HCT116 (cell line): ENCODE measurements around the gene DNM1L. TPM values are rescaled to one million over a fixed set of nuclear protein-coding genes. Genes with fewer than 3 reads are reported as not detected.

Source experiments
- ATAC-seq: fragments of 200-7000 bp; cut with Tn5 transposase; 2 replicates; pipeline ENCODE4 v1.9.1; 2020; ENCODE audit warnings: mild to moderate bottlenecking, moderate library complexity
- BruUV-seq: library from RNA; stranded (reverse); fragments of 400-500 nt; replicated peaks from 2 replicates; lab custom pipeline; 2021; lab: Mats Ljungman, UMichigan
- CTCF ChIA-PET: fragments of 300-600 bp; sonication (Branson Sonifier 250); formaldehyde crosslinking; loops from one replicate; lab custom pipeline; 2021; ENCODE audit warnings: antibody characterized with exemption; lab: Charles Lee
- POLR2A ChIA-PET: fragments of 300-600, 350-600 bp; sonication (Branson Sonifier 250); formaldehyde crosslinking; loops from one replicate; lab custom pipeline; 2021; ENCODE audit warnings: antibody characterized with exemption; lab: Charles Lee
- RAD21 ChIA-PET, 2 experiments: fragments of 300-600 bp; sonication (Branson Sonifier 250); formaldehyde crosslinking; loops; one replicate each; lab custom pipeline; 2023; ENCODE audit warnings: low total read pairs in 2 of 2; ENCODE audit not compliant: uncharacterized antibody in 2 of 2, unreplicated experiment in 2 of 2, low non-redundant PET in 1 of 2; lab: Charles Lee
- DNase-seq: peaks from one replicate; pipeline ENCODE4 v3.0.0-alpha.2; 2010; ENCODE audit warnings: low read depth, low spot score
- H2AFZ ChIP-seq: fragments of 200-600 bp; shearing (Covaris generic), sonication (generic); 2 replicates; pipeline ENCODE4 v1.6.1; 2017; ENCODE audit warnings: low read depth, mixed run types, mixed read lengths, antibody characterized with exemption, low read length; ENCODE audit not compliant: poor library complexity, severe bottlenecking
- H3K27ac ChIP-seq: 2 replicates; pipeline ENCODE4 v1.5.1; 2012; ENCODE audit warnings: low read depth, low read length
- H3K27me3 ChIP-seq: fragments of 200-600 bp; sonication (generic); 2 replicates; pipeline ENCODE4 v1.6.1; 2016; ENCODE audit warnings: mixed run types, low read length, mixed read lengths; ENCODE audit not compliant: insufficient read depth
- H3K36me3 ChIP-seq, 2 experiments: fragments of 200-500 bp in 1 of 2; fragments of 200-600 bp in 1 of 2; sonication (Bioruptor generic) in 1 of 2; sonication (generic) in 1 of 2; 2 replicates each; pipeline versions ENCODE4 v1.5.1 to v1.6.1; 2014 to 2016; ENCODE audit warnings: low read length in 2 of 2, inconsistent platforms in 1 of 2, mixed read lengths in 1 of 2, mixed run types in 1 of 2; ENCODE audit not compliant: insufficient read depth in 2 of 2, control insufficient read depth in 1 of 2
- H3K4me1 ChIP-seq, 2 experiments: fragments of 200-600 bp in 1 of 2; sonication (generic) in 1 of 2; 2 replicates each; pipeline versions ENCODE4 v1.5.1 to v1.6.1; 2012 to 2017; ENCODE audit warnings: low read length in 2 of 2, inconsistent platforms in 1 of 2, mild to moderate bottlenecking in 1 of 2, mixed read lengths in 1 of 2, mixed run types in 1 of 2, moderate library complexity in 1 of 2; ENCODE audit not compliant: insufficient read depth in 2 of 2, control insufficient read depth in 1 of 2
- H3K4me2 ChIP-seq: fragments of 200-600 bp; sonication (generic); 2 replicates; pipeline ENCODE4 v1.6.1; 2017; ENCODE audit warnings: mixed run types, low read length, mixed read lengths
- H3K4me3 ChIP-seq, 2 experiments: fragments of 200-600 bp in 1 of 2; sonication (generic) in 1 of 2; replicated peaks in 1 of 2; 2 replicates each; pipeline ENCODE4 v1.5.1; 2011 to 2016; ENCODE audit warnings: low read length in 2 of 2, control low read depth in 1 of 2, low read depth in 1 of 2, mild to moderate bottlenecking in 1 of 2, mixed read lengths in 1 of 2, mixed run types in 1 of 2
- H3K79me2 ChIP-seq: fragments of 200-600 bp; sonication (generic); 2 replicates; pipeline ENCODE4 v1.6.1; 2017; ENCODE audit warnings: mild to moderate bottlenecking, mixed run types, low read length, moderate library complexity, mixed read lengths; ENCODE audit not compliant: insufficient read depth
- H3K9ac ChIP-seq: fragments of 200-600 bp; sonication (generic); 2 replicates; pipeline ENCODE4 v1.6.1; 2016; ENCODE audit warnings: low read length, mixed read lengths
- H3K9me2 ChIP-seq: fragments of 200-600 bp; sonication (generic), shearing (Covaris generic); 2 replicates; pipeline ENCODE4 v1.6.1; 2017; ENCODE audit warnings: mixed run types, mild to moderate bottlenecking, moderate library complexity; ENCODE audit not compliant: insufficient read depth
- H3K9me3 ChIP-seq, 2 experiments: fragments of 200-500 bp in 1 of 2; fragments of 200-600 bp in 1 of 2; sonication (Bioruptor generic) in 1 of 2; sonication (generic) in 1 of 2; 2 replicates each; pipeline ENCODE4 v1.6.1; 2014 to 2017; ENCODE audit warnings: low read length in 2 of 2, mixed read lengths in 2 of 2, inconsistent platforms in 1 of 2, low read depth in 1 of 2, mild to moderate bottlenecking in 1 of 2, mixed run types in 1 of 2, moderate library complexity in 1 of 2; ENCODE audit not compliant: control insufficient read depth in 1 of 2, insufficient read depth in 1 of 2
- H4K20me1 ChIP-seq: fragments of 200-600 bp; sonication (generic), shearing (Covaris generic); 2 replicates; pipeline ENCODE4 v1.6.1; 2017; ENCODE audit warnings: mixed run types, mild to moderate bottlenecking, moderate library complexity; ENCODE audit not compliant: insufficient read depth
- CEBPB ChIP-seq: IDR thresholded peaks from 2 replicates; pipeline ENCODE4 v1.6.1; 2012; ENCODE audit warnings: low read depth
- EGR1 ChIP-seq: IDR thresholded peaks from 2 replicates; pipeline ENCODE4 v1.6.1; 2012; ENCODE audit warnings: low read depth
- EZH2 ChIP-seq: fragments of 200-600 bp; sonication (generic); IDR thresholded peaks from 2 replicates; pipeline ENCODE4 v1.6.1; 2017; ENCODE audit warnings: antibody characterized with exemption, mixed run types
- EZH2phosphoT487 ChIP-seq: fragments of 200-600 bp; IDR thresholded peaks from 2 replicates; pipeline ENCODE4 v1.6.1; 2018; ENCODE audit warnings: antibody characterized with exemption, borderline replicate concordance
- FOSL1 ChIP-seq: IDR thresholded peaks from 2 replicates; pipeline ENCODE4 v1.6.1; 2012; ENCODE audit warnings: low read depth
- JUND ChIP-seq: IDR thresholded peaks from 2 replicates; pipeline ENCODE4 v1.6.1; 2012
- POLR2A ChIP-seq: IDR thresholded peaks from 2 replicates; pipeline ENCODE4 v1.7.0; 2011; ENCODE audit warnings: borderline replicate concordance; ENCODE audit not compliant: insufficient read depth, insufficient read length; ENCODE audit errors: extremely low read depth
- RAD21 ChIP-seq: IDR thresholded peaks from 2 replicates; pipeline ENCODE4 v1.6.1; 2012; ENCODE audit warnings: low read depth, mild to moderate bottlenecking
- SP1 ChIP-seq: IDR thresholded peaks from 2 replicates; pipeline ENCODE4 v1.6.1; 2012; ENCODE audit warnings: low read depth
- YY1 ChIP-seq: IDR thresholded peaks from 2 replicates; pipeline ENCODE4 v1.6.1; 2011; ENCODE audit warnings: low read length, low read depth, moderate library complexity, mild to moderate bottlenecking; ENCODE audit not compliant: insufficient replicate concordance; ENCODE audit errors: extremely low read depth
- intact Hi-C: fragments of 100-400 bp; cut with micrococcal nuclease; formaldehyde crosslinking; loops from 2 replicates; pipeline ENCODE4 v1.10.0; 2022
- total RNA-seq: library from RNA; stranded (reverse); gene quantifications from one replicate; pipeline ENCODE4 v1.2.1, GENCODE V29; 2021; ENCODE audit not compliant: unreplicated experiment
- TF ChIP-seq, protein P1 (sequence below): IDR thresholded peaks from 2 replicates; pipeline ENCODE4 v1.6.1; 2011; ENCODE audit warnings: mild to moderate bottlenecking, low read length, moderate library complexity; ENCODE audit not compliant: insufficient replicate concordance; ENCODE audit errors: extremely low read depth
- TF ChIP-seq, protein P2 (sequence below): IDR thresholded peaks from 2 replicates; pipeline ENCODE4 v1.6.1; 2012; ENCODE audit warnings: low read depth
- TF ChIP-seq, protein P3 (sequence below), 3 experiments: fragments of 200-600 bp in 1 of 3; sonication (generic) in 1 of 3; IDR thresholded peaks in 2 of 3; conservative IDR thresholded peaks in 1 of 3; 2 replicates each; pipeline ENCODE4 v1.5.1; 2012 to 2017; ENCODE audit warnings: low read depth in 2 of 3, low read length in 2 of 3, antibody characterized with exemption in 1 of 3, borderline replicate concordance in 1 of 3, control low read depth in 1 of 3, mild to moderate bottlenecking in 1 of 3, mixed read lengths in 1 of 3, mixed run types in 1 of 3, moderate library complexity in 1 of 3; ENCODE audit not compliant: insufficient read depth in 1 of 3

DNM1L gene
- total RNA-seq, 1 experiment from 2014 or later, result 69.7 TPM

DNA sequence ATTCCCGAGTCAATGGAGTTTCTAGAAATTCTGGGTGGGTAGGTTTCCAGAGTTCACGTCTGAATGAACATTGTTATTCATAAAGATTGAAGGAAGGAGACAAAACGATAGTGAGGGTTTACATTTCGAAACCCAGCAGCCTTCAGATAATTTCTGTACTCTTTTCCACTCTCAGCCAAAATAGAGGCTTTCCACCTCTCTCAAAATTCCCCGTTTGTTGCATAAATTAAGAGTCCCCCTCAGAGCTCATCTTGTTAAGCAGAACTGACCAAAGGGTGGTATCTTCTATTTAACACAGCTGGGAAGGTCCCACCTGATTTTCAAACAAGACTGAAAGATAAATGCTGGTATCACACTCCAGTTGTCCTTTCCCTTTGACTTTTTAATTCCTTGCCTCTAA is 98.1 kb downstream of the DNM1L start:
- Histone ChIP-seq H3K27me3 (no peaks in the 10 kb centered on the region), H3K9me3 (no peaks in the 10 kb centered on the region), H3K4me1 (no peaks in the 10 kb centered on the region), H2AFZ (no peak overlapping the region), H3K27ac (no peak overlapping the region), H3K9me2 (no peaks in the 10 kb centered on the region), H3K4me3 (no peak overlapping the region), H3K79me2 (no peaks in the 10 kb centered on the region), H4K20me1 (no peaks in the 10 kb centered on the region), H3K4me2 (no peak overlapping the region), H3K9ac (no peak overlapping the region), H3K36me3 (no peaks in the 10 kb centered on the region)
- DNase-seq (no peak), ATAC-seq (no peak)
- no TSS peak for BruUV-seq
- RAD21 ChIA-PET, result no interaction called here
- CTCF ChIA-PET, result interaction anchor here (1.9 kb wide), 1 partner anchor 21 kb away, joined by 4 read pairs; the partner anchor contains the start of gene YARS2
- TF ChIP-seq EZH2phosphoT487 (no peak), EZH2 (no peak), JUND (no peak), RAD21 (no peak), POLR2A (no peak)
- intact Hi-C loops, result no loop called here
- POLR2A ChIA-PET, result no interaction called here

DNA sequence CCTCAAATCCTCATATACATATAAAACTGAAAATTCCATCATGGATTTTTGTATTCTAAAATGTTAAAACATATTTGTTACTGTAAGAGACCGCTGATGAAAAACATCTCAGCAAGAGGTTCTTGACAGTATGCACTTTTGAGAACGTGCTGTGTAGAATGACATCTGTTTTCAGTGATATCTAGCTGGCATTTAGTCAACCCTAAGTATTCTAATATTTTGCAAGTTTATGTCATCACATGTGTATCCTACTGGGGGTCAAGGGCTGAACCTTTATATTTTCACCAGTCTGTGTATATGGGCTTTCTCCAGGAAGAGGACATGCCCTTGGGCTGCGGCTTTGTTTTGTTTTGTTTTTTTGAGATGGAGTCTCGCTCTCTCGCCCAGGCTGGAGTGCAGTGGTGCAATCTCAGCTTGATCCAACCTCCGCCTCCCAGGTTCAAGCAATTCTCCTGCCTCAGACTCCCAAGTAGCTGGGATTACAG is 98.6 kb downstream of the DNM1L start:
- Histone ChIP-seq H3K9me2 (no peaks in the 10 kb centered on the region), H3K27ac (no peak overlapping the region), H3K9me3 (no peaks in the 10 kb centered on the region), H3K27me3 (no peaks in the 10 kb centered on the region), H3K4me3 (no peak overlapping the region), H3K79me2 (no peaks in the 10 kb centered on the region), H4K20me1 (no peaks in the 10 kb centered on the region), H3K9ac (no peak overlapping the region), H3K4me1 (no peaks in the 10 kb centered on the region), H2AFZ (no peak overlapping the region), H3K36me3 (no peaks in the 10 kb centered on the region), H3K4me2 (no peak overlapping the region)
- ChIA-PET CTCF (interaction anchor here (1.9 kb wide), 1 partner anchor 22 kb away, joined by 4 read pairs; the partner anchor contains the start of gene YARS2), RAD21 (no interaction called here), POLR2A (no interaction called here)
- DNase-seq (no peak), ATAC-seq (no peak)
- BruUV-seq, result no TSS peak
- no peak for TF ChIP-seq SP1
- TF ChIP-seq POLR2A, result no peak
- no peak for TF ChIP-seq JUND
- TF ChIP-seq CEBPB, result no peak
- no peak for TF ChIP-seq YY1
- TF ChIP-seq, protein P1, sequence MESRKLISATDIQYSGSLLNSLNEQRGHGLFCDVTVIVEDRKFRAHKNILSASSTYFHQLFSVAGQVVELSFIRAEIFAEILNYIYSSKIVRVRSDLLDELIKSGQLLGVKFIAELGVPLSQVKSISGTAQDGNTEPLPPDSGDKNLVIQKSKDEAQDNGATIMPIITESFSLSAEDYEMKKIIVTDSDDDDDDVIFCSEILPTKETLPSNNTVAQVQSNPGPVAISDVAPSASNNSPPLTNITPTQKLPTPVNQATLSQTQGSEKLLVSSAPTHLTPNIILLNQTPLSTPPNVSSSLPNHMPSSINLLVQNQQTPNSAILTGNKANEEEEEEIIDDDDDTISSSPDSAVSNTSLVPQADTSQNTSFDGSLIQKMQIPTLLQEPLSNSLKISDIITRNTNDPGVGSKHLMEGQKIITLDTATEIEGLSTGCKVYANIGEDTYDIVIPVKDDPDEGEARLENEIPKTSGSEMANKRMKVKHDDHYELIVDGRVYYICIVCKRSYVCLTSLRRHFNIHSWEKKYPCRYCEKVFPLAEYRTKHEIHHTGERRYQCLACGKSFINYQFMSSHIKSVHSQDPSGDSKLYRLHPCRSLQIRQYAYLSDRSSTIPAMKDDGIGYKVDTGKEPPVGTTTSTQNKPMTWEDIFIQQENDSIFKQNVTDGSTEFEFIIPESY, result no peak
- no peak for TF ChIP-seq FOSL1
- TF ChIP-seq, protein P2, sequence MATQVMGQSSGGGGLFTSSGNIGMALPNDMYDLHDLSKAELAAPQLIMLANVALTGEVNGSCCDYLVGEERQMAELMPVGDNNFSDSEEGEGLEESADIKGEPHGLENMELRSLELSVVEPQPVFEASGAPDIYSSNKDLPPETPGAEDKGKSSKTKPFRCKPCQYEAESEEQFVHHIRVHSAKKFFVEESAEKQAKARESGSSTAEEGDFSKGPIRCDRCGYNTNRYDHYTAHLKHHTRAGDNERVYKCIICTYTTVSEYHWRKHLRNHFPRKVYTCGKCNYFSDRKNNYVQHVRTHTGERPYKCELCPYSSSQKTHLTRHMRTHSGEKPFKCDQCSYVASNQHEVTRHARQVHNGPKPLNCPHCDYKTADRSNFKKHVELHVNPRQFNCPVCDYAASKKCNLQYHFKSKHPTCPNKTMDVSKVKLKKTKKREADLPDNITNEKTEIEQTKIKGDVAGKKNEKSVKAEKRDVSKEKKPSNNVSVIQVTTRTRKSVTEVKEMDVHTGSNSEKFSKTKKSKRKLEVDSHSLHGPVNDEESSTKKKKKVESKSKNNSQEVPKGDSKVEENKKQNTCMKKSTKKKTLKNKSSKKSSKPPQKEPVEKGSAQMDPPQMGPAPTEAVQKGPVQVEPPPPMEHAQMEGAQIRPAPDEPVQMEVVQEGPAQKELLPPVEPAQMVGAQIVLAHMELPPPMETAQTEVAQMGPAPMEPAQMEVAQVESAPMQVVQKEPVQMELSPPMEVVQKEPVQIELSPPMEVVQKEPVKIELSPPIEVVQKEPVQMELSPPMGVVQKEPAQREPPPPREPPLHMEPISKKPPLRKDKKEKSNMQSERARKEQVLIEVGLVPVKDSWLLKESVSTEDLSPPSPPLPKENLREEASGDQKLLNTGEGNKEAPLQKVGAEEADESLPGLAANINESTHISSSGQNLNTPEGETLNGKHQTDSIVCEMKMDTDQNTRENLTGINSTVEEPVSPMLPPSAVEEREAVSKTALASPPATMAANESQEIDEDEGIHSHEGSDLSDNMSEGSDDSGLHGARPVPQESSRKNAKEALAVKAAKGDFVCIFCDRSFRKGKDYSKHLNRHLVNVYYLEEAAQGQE, result no peak
- TF ChIP-seq, protein P3, sequence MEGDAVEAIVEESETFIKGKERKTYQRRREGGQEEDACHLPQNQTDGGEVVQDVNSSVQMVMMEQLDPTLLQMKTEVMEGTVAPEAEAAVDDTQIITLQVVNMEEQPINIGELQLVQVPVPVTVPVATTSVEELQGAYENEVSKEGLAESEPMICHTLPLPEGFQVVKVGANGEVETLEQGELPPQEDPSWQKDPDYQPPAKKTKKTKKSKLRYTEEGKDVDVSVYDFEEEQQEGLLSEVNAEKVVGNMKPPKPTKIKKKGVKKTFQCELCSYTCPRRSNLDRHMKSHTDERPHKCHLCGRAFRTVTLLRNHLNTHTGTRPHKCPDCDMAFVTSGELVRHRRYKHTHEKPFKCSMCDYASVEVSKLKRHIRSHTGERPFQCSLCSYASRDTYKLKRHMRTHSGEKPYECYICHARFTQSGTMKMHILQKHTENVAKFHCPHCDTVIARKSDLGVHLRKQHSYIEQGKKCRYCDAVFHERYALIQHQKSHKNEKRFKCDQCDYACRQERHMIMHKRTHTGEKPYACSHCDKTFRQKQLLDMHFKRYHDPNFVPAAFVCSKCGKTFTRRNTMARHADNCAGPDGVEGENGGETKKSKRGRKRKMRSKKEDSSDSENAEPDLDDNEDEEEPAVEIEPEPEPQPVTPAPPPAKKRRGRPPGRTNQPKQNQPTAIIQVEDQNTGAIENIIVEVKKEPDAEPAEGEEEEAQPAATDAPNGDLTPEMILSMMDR (IDR thresholded peaks at IDR 0.05 in 2 of 3, conservative IDR thresholded peaks at IDR 0.05 in 1 of 3; ENCODE audit: borderline replicate concordance in 1 of 3, insufficient read depth in 1 of 3, low read depth in 2 of 3, low read length in 2 of 3), result no peak
- no peak for TF ChIP-seq EGR1
- intact Hi-C loops, result no loop called here
